HG03097 (cell line): ENCODE measurements around the gene CCDC116.

Experiments used
- ATAC-seq: cut with Tn5 transposase; IDR thresholded peaks from one replicate; pipeline ENCODE4 v1.9.1; 2021; ENCODE audit not compliant: unreplicated experiment, low FRiP score

The CCDC116 gene

DNA sequence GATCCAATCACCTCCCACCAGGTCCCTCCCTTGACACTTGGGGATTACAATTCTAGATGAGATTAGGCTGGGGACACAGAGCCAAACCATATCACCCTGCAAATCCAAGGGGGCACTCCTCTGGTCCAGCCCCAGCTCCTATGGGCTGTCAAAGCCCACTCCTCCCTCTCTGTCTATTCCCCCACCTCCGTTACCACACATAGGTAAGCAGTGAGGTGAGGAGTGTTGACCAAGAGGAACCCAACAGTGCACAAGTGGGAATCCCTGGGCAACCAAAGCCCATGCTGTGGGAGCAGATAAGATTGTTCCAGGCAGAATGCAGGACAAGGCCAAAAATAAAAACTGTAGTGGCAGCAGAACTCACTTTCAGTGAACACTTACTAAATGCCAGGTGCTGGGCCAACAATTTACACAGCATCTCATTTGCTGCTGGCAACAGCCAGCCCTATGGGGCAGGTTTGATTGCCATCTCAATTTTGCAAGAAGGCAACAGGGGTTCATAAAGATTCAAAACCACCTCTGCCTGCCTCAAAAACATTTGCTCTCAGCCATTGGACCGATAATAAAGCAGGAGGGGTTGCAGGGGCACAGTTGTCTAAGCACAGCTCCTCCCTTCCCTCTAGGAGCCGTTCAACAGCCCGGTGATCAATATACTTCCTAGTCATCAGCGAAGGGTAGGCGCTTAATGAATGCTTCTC lies 18.4 kb downstream of the CCDC116 start:
- ATAC-seq, result peak; percentile 3

GRCh38 chr22:21651521-21652009 lies 19.0 kb downstream of the CCDC116 start:
- peak; percentile 25 for ATAC-seq

GRCh38 chr22:21652010-21652546 lies 19.5 kb downstream of the CCDC116 start:
- peak; percentile 68 for ATAC-seq

DNA sequence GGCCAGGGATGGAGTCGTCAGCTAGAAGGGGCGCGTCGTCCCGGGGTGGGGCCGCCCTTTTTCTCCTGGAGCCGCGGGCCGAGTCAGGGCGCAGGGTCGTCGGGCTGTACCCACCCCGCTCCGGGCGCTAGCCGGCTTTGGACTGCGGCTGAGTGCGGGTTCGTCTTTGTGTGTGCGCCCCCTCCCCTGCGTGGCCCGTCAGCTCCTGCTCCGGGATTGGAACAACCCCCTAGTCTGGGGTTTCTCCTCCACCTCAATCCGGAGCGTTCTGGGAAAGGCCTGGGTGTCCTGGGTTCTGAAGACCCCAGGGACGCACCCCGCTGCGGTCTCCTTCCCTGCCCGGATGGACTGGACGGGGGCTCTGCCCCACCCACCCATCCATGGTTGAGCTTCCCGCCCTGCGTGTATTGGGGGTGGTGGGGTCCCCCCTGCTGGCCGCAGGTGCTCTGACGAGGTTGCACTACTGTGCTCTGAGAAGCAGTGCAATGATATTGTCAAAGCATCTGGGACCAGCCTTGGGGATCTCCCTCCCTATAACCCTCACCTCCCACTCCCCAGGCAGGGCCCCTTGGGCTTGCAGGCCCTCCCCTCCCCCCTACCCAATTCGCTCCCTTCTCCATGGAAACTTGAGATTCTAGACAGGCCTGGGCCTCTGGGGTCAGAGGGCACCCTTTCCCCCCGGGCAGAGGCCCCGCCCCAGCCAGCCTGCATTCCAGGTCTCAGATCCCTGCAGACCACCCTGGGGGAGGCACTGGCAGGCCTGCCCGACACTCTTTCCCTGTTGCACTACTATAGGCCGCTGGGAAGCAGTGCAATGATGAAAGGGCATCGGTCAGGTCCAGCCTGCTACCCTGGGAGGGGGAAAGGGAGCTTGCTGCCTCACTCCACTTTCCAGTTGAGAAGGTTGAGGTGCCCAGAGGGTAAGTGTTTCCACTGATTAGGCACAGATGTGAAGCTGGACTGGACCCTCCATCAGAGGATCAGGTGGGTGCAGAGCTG lies 20.3 kb downstream of the CCDC116 start:
- no peak for ATAC-seq

GRCh38 chr22:21657020-21657359 lies 24.4 kb downstream of the CCDC116 start:
- ATAC-seq, result no peak

- ATAC-seq, result peak; percentile 58
These were observed 24.9 kb downstream of the CCDC116 start for GRCh38 chr22:21657360-21658032.

DNA sequence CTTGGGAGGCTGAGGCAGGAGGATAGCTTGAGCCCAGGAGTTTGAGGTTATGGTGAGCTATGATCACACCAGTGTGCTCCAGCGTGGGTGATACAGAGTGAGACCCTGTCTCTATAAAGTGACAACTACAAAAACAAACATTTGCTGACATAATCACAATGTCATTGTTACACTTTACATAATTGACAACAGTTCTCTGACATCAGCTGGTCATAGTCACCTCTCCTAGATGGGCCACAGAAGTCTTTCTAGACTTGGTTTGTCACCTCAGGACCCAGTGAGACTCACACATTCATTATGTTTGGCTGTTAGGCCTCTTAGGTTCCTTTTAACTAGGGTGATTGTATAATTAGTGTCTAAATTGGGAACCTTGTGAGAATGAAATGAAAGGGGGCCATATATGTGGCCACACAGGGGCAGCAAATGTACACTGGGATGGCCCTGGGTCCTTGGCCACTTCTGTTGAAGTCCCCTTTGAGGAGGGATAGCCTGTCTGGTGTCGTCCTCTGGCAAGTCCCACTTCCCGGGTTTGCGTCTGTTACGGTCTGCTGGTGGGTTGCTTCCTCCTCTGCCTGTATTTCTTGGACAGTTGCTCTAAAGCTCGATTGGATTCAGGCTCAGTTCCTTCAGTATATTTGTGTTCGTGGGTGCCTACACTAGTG lies 27.4 kb downstream of the CCDC116 start:
- no peak for ATAC-seq

- no peak for ATAC-seq
These were observed 28.3 kb downstream of the CCDC116 start for GRCh38 chr22:21660904-21661303.

DNA sequence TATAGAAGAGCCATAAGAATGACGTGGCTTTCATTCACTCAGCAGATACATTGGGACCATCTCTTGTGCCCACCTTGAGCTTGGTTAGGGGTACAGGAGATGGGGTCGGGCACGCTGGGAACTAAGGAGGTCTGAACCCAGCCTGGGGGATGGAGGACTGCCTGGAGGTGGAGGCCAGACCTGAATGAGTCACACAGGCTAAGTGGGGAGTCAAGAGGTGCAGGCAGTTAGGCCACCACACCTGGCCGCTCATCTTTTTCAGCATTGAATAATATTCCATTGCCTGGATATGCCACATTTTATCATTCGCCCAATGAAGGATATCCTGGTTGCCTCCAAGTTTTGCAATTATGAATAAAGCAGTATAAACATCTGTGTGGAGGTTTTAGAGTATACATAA lies 29.4 kb downstream of the CCDC116 start:
- ATAC-seq, result no peak

GRCh38 chr22:21663738-21664137 lies 31.2 kb downstream of the CCDC116 start:
- no peak for ATAC-seq

- no peak for ATAC-seq
These were observed 32.7 kb downstream of the CCDC116 start for GRCh38 chr22:21665047-21665851.

GRCh38 chr22:21666786-21667185 lies 34.2 kb downstream of the CCDC116 start:
- no peak for ATAC-seq

- ATAC-seq, result no peak
These were observed 36.5 kb downstream of the CCDC116 start for GRCh38 chr22:21669026-21669425.

DNA sequence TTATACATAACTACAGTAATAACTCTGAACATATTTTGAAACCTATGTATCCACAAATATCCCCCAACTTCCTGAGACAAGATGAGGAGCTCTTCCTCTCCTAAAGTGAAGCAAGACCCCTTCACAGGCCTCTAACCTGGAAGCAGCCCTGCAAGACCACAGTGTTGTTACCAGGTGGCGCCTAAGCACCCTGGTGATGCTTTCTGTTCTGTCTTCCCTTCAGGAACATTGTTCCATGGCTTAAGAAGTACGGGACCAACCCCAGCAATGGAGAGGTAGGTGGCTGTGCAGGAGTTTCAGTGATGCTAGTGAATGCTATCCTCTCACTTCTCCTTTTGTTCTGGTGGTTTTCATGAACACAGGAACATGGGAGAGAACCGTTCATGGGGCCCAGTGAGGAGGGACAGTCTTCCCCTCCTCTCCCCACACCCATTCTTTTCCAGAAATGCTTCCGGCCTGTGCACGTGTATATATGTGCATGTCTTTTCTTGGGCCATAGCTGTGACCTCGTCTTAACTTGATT lies 39.6 kb downstream of the CCDC116 start:
- no peak for ATAC-seq

GRCh38 chr22:21673534-21674321 lies 41.2 kb downstream of the CCDC116 start:
- ATAC-seq, result no peak

- no peak for ATAC-seq
These were observed 42.2 kb downstream of the CCDC116 start for GRCh38 chr22:21674638-21675245.

DNA sequence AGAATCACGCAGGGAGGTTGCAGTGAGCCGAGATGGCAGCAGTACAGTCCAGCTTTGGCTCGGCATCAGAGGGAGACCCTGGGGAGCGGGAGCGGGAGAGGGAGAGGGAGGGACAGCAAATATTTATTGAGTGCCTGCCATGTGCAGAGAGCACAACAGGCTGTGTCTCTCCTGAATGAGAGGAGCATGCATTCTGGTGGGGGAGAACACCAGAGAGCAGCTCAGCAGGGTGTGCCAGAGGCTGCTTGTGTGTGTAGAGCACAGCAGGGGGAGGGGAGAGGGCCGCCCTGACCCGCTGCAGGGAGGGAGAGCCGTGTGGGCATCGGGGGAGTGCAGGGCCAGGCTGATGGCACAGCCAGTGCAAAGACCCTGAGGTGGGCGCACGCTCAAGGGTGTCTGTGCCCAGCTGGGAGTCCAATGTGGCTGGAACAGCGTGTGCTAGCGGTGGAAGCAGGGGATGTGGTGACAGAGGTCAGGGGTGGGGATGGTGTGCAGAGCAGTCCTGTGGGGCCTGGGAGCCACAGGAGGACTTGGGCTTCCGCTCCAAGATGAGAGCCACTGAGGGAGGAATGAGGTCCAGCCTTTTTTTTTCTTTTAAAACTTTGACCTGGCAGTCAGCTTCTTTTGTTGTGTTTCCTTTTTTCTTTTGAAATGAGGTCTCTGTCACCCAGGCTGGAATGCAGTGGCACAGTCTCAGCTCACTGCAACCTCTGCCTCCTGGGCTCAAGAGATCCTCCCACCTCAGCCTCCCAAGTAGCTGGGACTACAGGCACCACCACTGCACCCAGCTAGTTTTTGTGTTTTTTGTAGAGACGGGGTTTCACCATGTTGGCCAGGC lies 45.3 kb downstream of the CCDC116 start:
- no peak for ATAC-seq
